Measurements from ENCODE around the gene KLF17. TPM values are rescaled to one million over a fixed set of nuclear protein-coding genes. Genes with fewer than 3 reads are reported as not detected.

KLF17 gene, protein sequence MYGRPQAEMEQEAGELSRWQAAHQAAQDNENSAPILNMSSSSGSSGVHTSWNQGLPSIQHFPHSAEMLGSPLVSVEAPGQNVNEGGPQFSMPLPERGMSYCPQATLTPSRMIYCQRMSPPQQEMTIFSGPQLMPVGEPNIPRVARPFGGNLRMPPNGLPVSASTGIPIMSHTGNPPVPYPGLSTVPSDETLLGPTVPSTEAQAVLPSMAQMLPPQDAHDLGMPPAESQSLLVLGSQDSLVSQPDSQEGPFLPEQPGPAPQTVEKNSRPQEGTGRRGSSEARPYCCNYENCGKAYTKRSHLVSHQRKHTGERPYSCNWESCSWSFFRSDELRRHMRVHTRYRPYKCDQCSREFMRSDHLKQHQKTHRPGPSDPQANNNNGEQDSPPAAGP
- total RNA-seq = not detected
- long read RNA-seq = 0 reads

DNA sequence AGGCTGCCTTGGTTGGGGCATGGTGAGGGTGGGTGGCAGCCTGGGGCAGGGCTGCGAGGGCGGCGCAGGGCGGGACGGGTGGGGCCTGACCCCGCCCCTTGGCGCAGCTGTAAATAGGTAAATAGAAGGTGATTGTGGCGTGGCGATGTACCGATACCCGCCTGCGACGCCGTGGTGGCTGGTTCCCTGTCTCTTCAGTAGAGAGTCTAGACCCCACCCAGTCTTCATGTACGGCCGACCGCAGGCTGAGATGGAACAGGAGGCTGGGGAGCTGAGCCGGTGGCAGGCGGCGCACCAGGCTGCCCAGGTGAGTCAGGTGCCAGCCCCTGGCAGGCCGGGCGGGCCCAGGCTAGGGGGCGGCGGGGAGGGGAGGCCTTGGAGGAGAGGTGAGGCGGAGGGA is at the start of gene KLF17:
Gene KLF17, plus strand, starts transcription at position 140 of the 400 bp plus-strand sequence. Its CDS starts 87 bp downstream, at position 227.
- intact Hi-C loops (cut with DNase I) = no loop called here
- ATAC-seq (no peak), DNase-seq (ENCODE audit: missing footprints) (no peak)

DNA sequence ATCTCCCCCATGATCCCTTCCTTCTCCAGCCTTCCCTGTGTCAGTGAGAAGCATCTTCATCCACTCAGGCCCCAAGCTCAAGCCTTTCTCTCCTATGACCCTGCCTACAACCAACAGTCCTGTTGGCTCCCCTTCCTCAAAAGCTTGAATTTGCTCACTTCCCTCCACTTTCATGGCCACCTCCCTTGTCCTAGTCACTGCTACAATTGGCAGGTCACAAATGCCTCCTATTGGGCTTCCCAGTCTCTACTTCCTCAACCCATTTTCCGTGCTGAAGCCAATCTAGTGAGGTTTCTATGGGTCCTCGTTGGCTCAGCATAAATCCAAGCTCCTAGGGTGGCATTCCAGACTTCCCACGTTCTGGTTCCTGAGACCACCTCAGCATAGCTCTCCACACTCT is 47.2 kb upstream of the KLF17 start:
- DNase-seq (ENCODE audit: missing footprints) = no peak
- intact Hi-C loops (cut with DNase I) = no loop called here
- ATAC-seq = no peak

DNA sequence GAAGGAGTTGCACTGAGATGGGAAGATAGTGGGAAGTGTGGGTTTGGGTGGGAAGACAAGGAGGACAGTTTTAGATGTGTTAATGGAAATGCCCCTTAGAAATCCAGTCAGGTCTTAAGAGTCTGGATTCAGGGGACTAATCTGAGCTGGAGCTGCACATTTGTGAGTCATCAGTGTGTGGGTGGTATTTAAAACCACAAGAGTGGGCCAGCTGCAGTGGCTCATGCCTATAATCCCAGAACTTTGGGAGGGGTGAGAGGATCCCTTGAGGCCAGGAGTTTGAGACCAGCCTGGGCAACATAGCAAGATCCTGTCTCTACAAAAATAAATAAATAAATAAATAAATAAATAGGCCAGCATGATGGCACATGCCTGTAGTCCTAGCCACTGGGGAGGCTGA is 46.4 kb upstream of the KLF17 start:
- intact Hi-C loops (cut with DNase I) = no loop called here
- ATAC-seq (no peak), DNase-seq (ENCODE audit: missing footprints) (no peak)

DNA sequence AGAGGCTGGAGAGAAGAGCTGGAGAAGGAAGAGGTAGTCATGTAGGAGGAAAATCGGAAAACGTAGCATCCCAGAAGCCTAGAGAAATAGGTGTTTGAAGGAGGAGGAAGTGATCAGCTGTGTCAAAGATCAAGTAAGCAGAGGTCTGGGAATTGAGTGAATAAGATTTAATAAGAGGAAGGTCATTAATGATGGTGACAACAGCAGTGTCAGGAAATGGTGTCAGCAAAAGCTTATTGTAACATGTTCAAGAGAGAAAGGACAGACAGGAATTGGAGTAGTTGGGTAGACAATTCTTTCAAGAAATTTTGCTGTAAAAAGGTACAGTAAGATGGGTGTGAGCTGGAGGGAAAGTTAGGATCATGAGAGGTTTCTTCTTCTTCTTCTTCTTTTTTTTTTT is 45.8 kb upstream of the KLF17 start:
- DNase-seq (ENCODE audit: missing footprints) = no peak
- ATAC-seq = no peak
- intact Hi-C loops (cut with DNase I) = no loop called here

DNA sequence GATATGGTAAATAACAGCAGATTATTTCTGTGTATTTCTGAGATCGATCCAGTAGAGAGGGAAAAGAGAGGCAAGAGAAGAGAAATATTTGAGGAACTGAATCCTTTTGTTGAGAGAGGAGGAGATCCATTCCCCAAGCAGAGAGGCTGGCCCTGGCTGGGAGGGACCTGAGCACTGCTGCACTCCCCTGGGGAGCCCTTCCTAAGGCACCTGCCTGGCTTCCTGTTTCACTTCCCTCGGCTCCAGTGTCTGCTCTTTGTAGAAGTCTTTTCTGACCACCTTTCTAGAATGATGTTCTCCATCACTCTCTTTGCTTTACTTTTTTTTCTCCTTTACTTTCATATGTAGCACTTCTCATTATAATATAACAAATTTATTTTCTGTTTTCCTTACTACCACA is 45.1 kb upstream of the KLF17 start:
- ATAC-seq (no peak), DNase-seq (ENCODE audit: missing footprints) (no peak)
- intact Hi-C loops (cut with DNase I) = no loop called here

- ATAC-seq = no peak
- intact Hi-C loops (cut with DNase I) = no loop called here
Measured at GRCh38 chr1:44074415-44074814, 44.2 kb upstream of the KLF17 start.

GRCh38 chr1:44076066-44076465 is 42.6 kb upstream of the KLF17 start:
- DNase-seq (ENCODE audit: missing footprints) (no peak), ATAC-seq (no peak)
- intact Hi-C loops (cut with DNase I) = no loop called here

More at GRCh38 chr1:44074415-44074814, 44.2 kb upstream of the KLF17 start:
- DNase-seq (ENCODE audit: missing footprints) = no peak

DNA sequence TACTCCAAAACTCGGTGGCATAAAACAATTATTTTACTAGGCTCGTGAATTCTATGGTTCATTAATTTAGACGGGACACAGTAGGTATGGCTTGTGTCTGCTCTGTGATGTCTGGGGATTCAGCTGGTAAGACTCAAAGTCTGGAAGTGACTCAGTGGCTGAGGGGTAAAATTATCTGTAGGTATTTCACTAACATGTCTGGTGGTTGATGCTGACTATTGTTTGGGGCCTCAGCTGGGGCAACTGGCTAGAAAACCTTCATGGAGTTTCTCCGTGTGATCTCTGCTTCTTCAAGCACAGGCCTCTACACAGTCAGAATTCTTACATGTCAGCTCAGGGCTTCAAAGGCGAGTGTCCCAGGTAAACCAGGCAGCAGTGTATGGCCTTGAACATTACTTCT is 41.2 kb upstream of the KLF17 start:
- intact Hi-C loops (cut with DNase I) = no loop called here
- DNase-seq (ENCODE audit: missing footprints) (no peak), ATAC-seq (no peak)

- DNase-seq (ENCODE audit: missing footprints) (no peak), ATAC-seq (no peak)
- intact Hi-C loops (cut with DNase I) = no loop called here
Measured at GRCh38 chr1:44078104-44078503, 40.5 kb upstream of the KLF17 start.

DNA sequence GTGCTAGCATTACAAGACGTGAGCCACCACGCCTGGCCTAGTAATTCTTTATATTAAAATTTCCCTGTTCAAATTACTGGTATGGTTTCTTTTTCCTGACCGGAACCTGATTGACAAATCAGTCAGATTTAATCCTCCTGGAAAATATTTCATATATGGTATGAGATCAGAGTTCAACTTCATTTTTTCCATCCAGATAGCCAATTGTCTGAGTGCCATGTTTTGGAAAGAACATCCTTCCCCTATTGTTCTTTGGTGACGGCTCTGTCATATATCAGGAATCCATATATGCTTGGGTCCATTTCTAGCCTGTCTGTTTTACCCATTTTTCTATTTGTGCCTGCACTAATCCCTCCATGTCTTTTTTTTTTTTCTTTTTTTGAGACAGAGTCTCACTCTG is 39.1 kb upstream of the KLF17 start:
- no peak for DNase-seq (ENCODE audit: missing footprints)
- ATAC-seq = no peak
- intact Hi-C loops (cut with DNase I) = no loop called here

- no peak for ATAC-seq
- intact Hi-C loops (cut with DNase I) = no loop called here
Measured at GRCh38 chr1:44084998-44085675, 33.5 kb upstream of the KLF17 start.

DNA sequence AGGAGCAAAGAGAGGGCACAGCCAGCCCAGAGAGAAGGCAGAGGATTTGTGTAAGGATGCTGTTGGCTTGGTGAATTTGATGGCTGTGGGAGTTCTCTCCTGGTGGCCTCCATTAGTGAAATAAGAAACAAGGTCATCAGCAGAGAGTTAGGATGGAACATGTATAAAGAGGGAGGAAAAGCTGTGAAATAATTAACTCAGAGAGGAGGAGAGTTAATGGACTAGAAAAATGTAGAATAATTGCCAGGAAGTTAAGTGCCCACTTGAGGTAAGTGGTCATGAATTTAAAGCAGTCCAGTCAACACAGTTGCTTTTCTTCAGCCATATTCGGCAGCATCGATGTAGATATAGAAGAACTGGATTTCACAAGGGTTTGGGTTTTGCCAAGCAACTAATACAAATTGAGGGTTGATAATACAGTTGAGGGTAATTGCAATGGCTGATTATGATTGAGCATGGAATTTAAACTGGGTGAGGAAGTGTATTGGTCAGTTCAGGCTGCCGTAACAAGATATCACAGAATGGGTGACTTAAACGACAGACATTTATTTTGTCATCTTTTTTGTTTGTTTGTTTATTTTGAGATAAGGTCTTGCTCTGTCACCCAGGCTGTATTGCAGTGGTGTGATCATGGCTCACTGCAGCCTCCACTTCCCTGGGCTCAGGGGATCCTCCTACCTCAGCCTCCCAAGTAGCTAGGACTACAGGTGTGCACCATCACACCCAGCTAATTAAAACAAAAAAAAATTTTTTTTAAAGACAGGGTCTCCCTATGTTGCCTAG is 31.7 kb upstream of the KLF17 start:
- ATAC-seq (no peak), DNase-seq (ENCODE audit: missing footprints) (no peak)
- intact Hi-C loops (cut with DNase I) = no loop called here

More at GRCh38 chr1:44084998-44085675, 33.5 kb upstream of the KLF17 start:
- DNase-seq (ENCODE audit: missing footprints) = no peak

GRCh38 chr1:44089371-44090048 is 29.1 kb upstream of the KLF17 start:
- intact Hi-C loops (cut with DNase I) = no loop called here
- ATAC-seq = peak; percentile 82
- DNase-seq (ENCODE audit: missing footprints) = no peak

GRCh38 chr1:44090429-44091252 is 28.0 kb upstream of the KLF17 start:
- ATAC-seq = no peak
- intact Hi-C loops (cut with DNase I) = no loop called here

DNA sequence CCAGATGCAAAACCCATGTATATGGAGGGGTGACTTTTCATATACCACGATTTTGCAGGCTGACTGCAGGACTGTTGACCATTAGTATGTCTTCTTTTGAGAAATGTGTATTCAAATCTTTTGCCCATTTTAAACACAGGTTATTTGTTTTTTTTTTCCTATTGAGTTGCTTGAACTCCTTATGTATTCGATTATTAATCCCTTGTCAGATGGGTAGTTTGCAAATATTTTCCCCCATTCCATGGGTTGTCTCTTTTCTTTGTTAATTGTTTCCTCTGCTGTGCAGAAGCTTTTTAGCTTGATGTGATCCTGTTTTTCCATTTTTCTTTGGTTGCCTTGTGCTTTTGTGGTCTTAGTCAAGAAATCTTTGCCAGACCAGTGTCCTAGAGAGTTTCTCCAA is 24.6 kb upstream of the KLF17 start:
- no peak for DNase-seq (ENCODE audit: missing footprints)
- no peak for ATAC-seq
- intact Hi-C loops (cut with DNase I) = no loop called here

More at GRCh38 chr1:44090429-44091252, 28.0 kb upstream of the KLF17 start:
- no peak for DNase-seq (ENCODE audit: missing footprints)

GRCh38 chr1:44100183-44100868 is 18.3 kb upstream of the KLF17 start:
- ATAC-seq = no peak
- intact Hi-C loops (cut with DNase I) = no loop called here

GRCh38 chr1:44101328-44101727 is 17.3 kb upstream of the KLF17 start:
- no peak for ATAC-seq
- intact Hi-C loops (cut with DNase I) = no loop called here
- no peak for DNase-seq (ENCODE audit: missing footprints)

More at GRCh38 chr1:44100183-44100868, 18.3 kb upstream of the KLF17 start:
- DNase-seq (ENCODE audit: missing footprints) = no peak

All from Right ventricle myocardium inferior (tissue), 1 donor.